C4-2B (cell line): ENCODE results near the gene CYP2C8.

Experiments used
- ZFX ChIP-seq: fragments of 450-650 bp; IDR thresholded peaks from 2 replicates; pipeline ENCODE4 v1.6.1; 2017
- TF ChIP-seq, protein P1 (sequence below): fragments of 450-650 bp; conservative IDR thresholded peaks from 2 replicates; pipeline ENCODE4 v1.5.1; 2017; ENCODE audit warnings: mild to moderate bottlenecking

GRCh38 chr10:95039281-95039680, 30.0 kb downstream of the CYP2C8 start:
- TF ChIP-seq, protein P1, sequence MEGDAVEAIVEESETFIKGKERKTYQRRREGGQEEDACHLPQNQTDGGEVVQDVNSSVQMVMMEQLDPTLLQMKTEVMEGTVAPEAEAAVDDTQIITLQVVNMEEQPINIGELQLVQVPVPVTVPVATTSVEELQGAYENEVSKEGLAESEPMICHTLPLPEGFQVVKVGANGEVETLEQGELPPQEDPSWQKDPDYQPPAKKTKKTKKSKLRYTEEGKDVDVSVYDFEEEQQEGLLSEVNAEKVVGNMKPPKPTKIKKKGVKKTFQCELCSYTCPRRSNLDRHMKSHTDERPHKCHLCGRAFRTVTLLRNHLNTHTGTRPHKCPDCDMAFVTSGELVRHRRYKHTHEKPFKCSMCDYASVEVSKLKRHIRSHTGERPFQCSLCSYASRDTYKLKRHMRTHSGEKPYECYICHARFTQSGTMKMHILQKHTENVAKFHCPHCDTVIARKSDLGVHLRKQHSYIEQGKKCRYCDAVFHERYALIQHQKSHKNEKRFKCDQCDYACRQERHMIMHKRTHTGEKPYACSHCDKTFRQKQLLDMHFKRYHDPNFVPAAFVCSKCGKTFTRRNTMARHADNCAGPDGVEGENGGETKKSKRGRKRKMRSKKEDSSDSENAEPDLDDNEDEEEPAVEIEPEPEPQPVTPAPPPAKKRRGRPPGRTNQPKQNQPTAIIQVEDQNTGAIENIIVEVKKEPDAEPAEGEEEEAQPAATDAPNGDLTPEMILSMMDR = no peak
- TF ChIP-seq ZFX = no peak
